Fibroblast of pulmonary artery (primary cell): ENCODE data around the gene PHF5A.
A peak's percentile ranks its signal among the peaks of the same experiment; 100 is the strongest.

ENCODE experiments used
- DNase-seq: peaks from one replicate; pipeline ENCODE4 v3.0.0-alpha.2; 2010; ENCODE audit warnings: low read depth
- H3K4me3 ChIP-seq: replicated peaks from 2 replicates; pipeline ENCODE4 v1.5.1; 2011; ENCODE audit warnings: low read depth, mild to moderate bottlenecking, control low read depth, low read length, moderate library complexity
- CTCF ChIP-seq: IDR thresholded peaks from 2 replicates; pipeline ENCODE4 v1.5.1; 2011; ENCODE audit warnings: mild to moderate bottlenecking, control low read depth, low read length, inconsistent platforms; ENCODE audit errors: missing control alignments

The PHF5A gene

DNA sequence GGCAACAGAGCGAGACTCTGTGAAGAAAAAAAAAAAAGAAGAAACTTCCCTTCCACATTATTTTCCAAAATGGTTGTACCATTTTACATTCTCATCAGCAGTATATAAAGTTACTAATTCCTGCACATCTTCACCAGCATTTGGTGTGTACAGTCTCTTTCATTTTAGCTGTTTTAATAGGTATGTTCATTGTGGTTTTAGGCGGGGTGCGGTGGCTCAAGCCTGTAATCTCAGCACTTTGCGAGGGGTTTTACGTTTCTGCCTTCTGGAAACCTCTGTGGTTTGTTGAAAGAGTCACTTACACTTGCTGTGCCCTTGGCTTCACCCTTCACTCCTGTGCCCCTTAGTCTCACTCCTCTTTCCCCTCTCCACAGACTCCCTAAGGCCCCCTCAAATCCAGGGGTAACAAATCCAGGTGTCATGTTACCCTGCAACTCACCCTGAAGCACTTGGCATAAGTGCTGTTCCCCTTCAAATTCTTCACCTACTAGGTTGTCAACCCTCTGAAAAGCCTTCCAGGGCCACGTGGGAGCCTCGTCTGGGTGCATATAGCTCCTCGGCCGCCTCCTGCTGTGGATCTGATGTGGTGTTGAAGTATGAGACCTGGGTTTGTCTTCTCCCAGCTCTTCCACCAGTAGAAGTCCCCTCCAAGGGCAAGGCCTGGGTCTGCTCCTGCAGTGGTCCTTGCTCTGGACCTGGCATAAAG is 42.7 kb downstream of the PHF5A start:
- no peak for TF ChIP-seq CTCF
- no peak overlapping the region for H3K4me3 ChIP-seq
- no peak for DNase-seq

DNA sequence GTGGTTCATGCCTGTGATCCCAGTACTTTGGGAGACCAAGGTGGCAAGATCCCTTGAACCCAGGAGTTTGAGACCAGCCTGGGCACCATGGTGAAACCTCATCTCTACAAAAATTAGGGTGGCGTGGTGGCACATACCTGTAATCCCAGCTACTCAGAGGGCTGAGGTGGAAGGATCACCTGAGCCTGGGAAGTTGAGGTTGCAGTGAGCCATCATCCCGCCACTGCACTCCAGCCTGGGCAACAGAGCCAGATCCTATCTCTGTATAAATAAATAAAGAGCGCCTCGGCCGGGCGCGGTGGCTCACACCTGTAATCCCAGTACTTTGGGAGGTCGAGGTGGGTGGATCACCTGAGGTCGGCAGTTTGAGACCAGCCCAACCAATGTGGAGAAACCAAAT is 49.8 kb downstream of the PHF5A start:
- DNase-seq: no peak
- H3K4me3 ChIP-seq: no peak overlapping the region
- no peak for TF ChIP-seq CTCF

GRCh38 chr22:41417622-41418390 is 50.7 kb downstream of the PHF5A start:
- H3K4me3 ChIP-seq: no peak overlapping the region
- no peak for TF ChIP-seq CTCF
- DNase-seq: peak; percentile 37

DNA sequence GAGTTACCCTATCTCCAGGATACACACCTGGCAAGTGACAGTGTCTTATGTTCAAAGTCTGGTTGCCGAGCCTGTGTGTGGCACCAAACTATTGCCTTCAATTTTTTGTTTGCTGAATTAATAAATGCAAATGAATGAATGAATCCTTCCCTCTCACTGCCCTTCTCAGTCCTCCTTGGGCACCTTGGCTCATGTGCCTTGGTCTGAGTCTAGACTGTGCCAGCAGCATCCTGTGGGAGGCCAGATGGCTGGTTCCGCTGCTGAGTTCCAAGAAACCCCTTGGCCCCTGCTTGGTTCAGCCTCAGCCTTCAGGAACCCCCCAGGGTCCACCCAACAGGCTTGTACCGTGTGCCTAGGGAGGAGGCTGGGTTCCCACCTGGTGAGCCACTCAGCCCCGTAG is 52.9 kb downstream of the PHF5A start:
- no peak for TF ChIP-seq CTCF
- H3K4me3 ChIP-seq: no peak overlapping the region
- no peak for DNase-seq

DNA sequence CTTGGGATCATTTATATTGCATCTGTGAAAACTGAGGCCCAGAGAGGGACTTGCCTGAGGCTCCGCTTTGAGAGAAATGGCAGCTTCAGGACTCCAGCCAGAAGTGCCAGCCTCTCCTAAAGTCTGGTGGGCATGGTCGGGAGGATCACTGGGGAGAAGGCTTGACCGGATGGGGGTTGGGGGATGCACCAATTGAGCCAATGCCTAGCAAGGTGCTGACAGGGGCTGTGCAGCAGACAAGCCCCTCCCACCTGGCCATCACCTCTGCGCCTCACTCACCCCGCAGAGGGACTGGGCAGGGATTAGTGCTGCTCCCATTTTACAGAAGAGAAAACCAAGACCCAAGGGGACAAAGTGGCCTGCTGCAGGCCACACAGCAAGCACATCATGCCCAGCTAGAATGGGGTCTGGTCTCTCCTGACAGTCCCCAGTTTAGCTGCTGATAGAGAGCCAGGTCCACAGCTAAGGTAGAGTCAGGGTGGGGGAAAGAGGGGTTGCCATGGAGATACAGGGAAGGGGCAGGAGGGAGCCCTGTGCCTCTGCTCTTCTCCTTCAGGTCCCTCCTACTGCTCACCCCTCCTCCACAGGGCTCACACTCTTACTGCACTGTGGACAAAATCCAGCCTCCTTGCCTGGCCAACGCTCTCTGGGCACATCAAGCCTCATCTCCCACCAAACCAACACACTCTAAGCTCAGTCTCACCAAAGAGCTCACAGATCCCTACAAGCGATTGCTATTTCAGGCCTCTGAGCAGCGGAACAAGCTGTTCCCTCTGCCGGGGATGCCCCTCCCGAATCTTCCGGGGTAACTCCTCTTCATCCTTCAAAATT is 57.3 kb downstream of the PHF5A start:
- TF ChIP-seq CTCF: no peak
- DNase-seq: no peak
- no peak overlapping the region for H3K4me3 ChIP-seq

DNA sequence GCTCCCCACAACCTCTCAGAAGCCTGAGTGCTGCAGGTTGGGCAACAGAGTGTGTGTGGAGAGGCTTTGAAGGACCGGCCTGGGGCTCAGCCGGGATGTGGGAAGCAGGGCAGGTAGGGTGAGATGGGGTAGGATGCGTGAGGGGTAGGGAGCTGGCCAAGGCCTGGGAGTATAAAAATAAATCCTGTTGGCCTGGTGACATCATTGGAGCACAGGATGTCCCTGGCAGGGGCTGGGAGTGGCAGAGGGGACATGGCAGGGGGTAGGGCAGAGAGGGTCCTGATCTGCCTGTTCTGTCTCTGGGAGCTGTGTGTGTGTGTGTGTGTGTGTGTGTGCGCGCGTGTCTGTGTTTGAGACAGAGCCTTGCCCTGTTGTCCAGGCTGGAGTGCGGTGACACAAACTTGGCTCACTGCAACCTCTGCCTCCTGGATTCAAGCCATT is 58.2 kb downstream of the PHF5A start:
- no peak overlapping the region for H3K4me3 ChIP-seq

More for the DNA sequence above, 58.2 kb downstream of the PHF5A start:
- no peak for TF ChIP-seq CTCF
- DNase-seq: no peak
